SKM-1 (cell line): ENCODE results near the gene BCL7A.

Experiments used
- DNase-seq: peaks from one replicate; lab custom pipeline; 2025; ENCODE audit not compliant: unreplicated experiment; lab: John Stamatoyannopoulos, UW

BCL7A gene

GRCh38 chr12:121996945-121997612 is 24.6 kb upstream of the BCL7A start:
- no peak for DNase-seq

- no peak for DNase-seq
Observed at GRCh38 chr12:122001466-122002209, 20.0 kb upstream of the BCL7A start.

- DNase-seq, result no peak
Observed at GRCh38 chr12:122003651-122004611, 17.8 kb upstream of the BCL7A start.

- no peak for DNase-seq
Observed at GRCh38 chr12:122004633-122005071, 17.0 kb upstream of the BCL7A start.

- no peak for DNase-seq
Observed at GRCh38 chr12:122005252-122005776, 16.4 kb upstream of the BCL7A start.

GRCh38 chr12:122006186-122006926 is 15.3 kb upstream of the BCL7A start:
- no peak for DNase-seq

- DNase-seq, result no peak
Observed at GRCh38 chr12:122009741-122010140, 11.9 kb upstream of the BCL7A start.

GRCh38 chr12:122012184-122012583 is 9.5 kb upstream of the BCL7A start:
- DNase-seq, result no peak

GRCh38 chr12:122013136-122013535 is 8.5 kb upstream of the BCL7A start:
- DNase-seq, result no peak

- no peak for DNase-seq
Observed at GRCh38 chr12:122013791-122014590, 7.7 kb upstream of the BCL7A start.

- no peak for DNase-seq
Observed at GRCh38 chr12:122014781-122015180, 6.9 kb upstream of the BCL7A start.

GRCh38 chr12:122018457-122018856 is 3.2 kb upstream of the BCL7A start:
- no peak for DNase-seq

GRCh38 chr12:122018937-122019336 is 2.7 kb upstream of the BCL7A start:
- DNase-seq, result no peak

GRCh38 chr12:122020795-122021192 is 890 bp upstream of the BCL7A start:
- no peak for DNase-seq

- DNase-seq, result no peak
Observed at GRCh38 chr12:122021193-122021821, 377 bp upstream of the BCL7A start.

GRCh38 chr12:122022393-122023338 is 982 bp downstream of the BCL7A start:
- DNase-seq, result no peak

- no peak for DNase-seq
Observed at GRCh38 chr12:122023339-122024131, 1.9 kb downstream of the BCL7A start.
